Effector memory CD8-positive, alpha-beta T cell (primary cell): Measurements from ENCODE around the gene ZNF474.

ENCODE experiments used
- ATAC-seq: fragments of 150-1000 bp; cut with Tn5 transposase; replicated peaks from 2 replicates; pipeline ENCODE4 v1.10.0; 2021; ENCODE audit warnings: mild to moderate bottlenecking, moderate library complexity
- DNase-seq, 3 experiments: peaks; one replicate each; pipeline ENCODE4 v3.0.0; 2021
- H3K27ac Mint-ChIP-seq, 2 donors: one replicate each; pipeline ENCODE4 v1.8.0; 2022; ENCODE audit warnings: mild to moderate bottlenecking in 2 of 2, mixed read lengths in 2 of 2, moderate library complexity in 2 of 2
- H3K27me3 Mint-ChIP-seq, 2 donors: one replicate each; pipeline ENCODE4 v1.8.0; 2022; ENCODE audit warnings: mixed read lengths in 2 of 2
- H3K36me3 Mint-ChIP-seq: one replicate; pipeline ENCODE4 v1.8.0; 2022; ENCODE audit warnings: mild to moderate bottlenecking, moderate library complexity, mixed read lengths; ENCODE audit not compliant: insufficient read depth
- H3K4me1 Mint-ChIP-seq, 2 donors: one replicate each; pipeline ENCODE4 v1.8.0; 2022; ENCODE audit warnings: low read depth in 2 of 2, mixed read lengths in 2 of 2
- H3K4me3 Mint-ChIP-seq, 2 donors: one replicate each; pipeline ENCODE4 v1.8.0; 2022; ENCODE audit warnings: mild to moderate bottlenecking in 2 of 2, mixed read lengths in 2 of 2, moderate library complexity in 2 of 2
- H3K9me3 Mint-ChIP-seq, 2 donors: one replicate each; pipeline ENCODE4 v1.8.0; 2022; ENCODE audit warnings: mixed read lengths in 2 of 2

The ZNF474 gene

DNA sequence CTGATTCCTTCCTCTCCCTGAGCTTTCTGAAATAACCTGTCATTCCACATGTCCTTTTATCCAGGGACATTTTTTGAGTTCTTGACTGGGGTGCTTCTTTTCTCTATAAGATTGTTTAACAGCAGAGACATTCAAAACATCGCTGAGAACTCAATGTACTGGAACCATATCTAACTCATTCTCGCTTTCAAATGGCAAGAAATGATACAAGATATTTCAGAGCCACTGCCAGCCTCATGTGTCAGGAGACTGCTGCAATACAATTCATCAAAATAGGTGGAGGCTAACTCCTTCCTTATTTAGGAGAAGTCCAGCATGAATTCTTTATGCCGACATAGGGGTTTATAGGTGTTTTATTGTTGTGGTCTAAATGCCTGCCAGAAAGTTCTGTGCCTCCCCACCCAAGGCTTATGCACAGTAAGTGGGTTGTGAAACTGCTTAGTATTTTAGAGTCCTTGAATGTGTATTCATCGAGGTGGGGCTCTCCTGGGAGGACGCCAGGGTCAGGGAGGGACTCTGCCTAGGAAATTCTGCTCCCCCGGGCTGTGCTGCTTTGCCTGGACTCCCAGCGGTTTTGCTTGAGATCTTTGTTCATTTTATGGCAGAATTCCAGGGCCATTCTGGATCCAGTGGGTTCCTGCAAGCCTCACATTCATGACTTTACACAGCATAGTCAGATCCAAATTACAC is 53.9 kb downstream of the ZNF474 start:
- H3K27ac Mint-ChIP-seq = no peak overlapping the region
- no peaks in the 10 kb centered on the region for H3K27me3 Mint-ChIP-seq
- ATAC-seq = no peak
- H3K4me1 Mint-ChIP-seq = no peaks in the 10 kb centered on the region
- no peak overlapping the region for H3K4me3 Mint-ChIP-seq
- H3K36me3 Mint-ChIP-seq = no peaks in the 10 kb centered on the region
- peaks cover 0 to 2% of the 10 kb centered on the region in 2 donors for H3K9me3 Mint-ChIP-seq
- DNase-seq = no peak

DNA sequence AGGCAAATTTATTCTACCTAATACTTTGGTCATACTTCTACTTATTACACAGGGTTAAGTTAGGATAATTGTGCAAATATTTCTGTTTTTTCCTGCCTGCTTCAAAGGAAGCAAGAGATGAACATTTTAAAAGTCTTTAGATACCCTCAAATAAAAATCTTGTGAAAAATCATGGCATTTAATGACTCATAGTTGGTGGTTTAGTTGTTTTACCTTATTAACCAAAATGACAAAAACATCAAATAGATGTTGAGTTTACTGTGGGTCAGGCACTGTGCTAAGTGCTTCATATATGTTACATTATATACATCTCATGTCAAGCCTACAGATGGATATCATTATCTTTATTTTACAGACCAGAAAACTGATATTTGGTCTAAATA is 54.4 kb downstream of the ZNF474 start:
- no peaks in the 10 kb centered on the region for H3K36me3 Mint-ChIP-seq
- H3K27me3 Mint-ChIP-seq = no peaks in the 10 kb centered on the region
- no peaks in the 10 kb centered on the region for H3K4me1 Mint-ChIP-seq
- no peak overlapping the region for H3K4me3 Mint-ChIP-seq
- no peak overlapping the region for H3K27ac Mint-ChIP-seq
- DNase-seq = no peak
- no peak for ATAC-seq
- peaks cover 0 to 2% of the 10 kb centered on the region in 2 donors for H3K9me3 Mint-ChIP-seq

DNA sequence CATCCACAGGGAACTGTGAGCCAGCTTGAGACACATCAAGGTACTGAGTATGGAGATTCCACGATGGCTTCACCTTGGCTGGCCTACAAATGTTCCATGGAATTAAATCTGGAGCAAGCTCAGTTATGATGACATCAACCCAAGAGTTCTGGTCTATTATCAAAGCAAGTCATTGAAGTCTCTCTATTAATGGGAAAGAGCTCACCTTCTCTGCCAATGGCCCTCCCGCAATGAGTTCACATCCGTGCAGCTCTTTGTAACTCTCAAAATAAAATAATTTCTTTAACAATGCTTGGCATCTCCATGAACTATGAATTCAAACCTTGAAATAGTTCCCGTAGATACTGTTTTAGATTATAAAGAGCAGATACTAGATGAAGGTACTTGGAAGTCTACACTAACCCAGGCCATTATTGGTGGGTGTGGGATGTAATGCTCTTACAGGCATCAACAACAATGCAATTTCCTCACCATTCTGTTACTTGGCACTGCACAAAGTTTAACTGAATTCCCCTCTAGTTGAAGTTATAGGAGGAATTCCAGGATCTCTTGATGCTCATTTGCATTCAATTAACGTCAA is 55.4 kb downstream of the ZNF474 start:
- Mint-ChIP-seq H3K36me3 (no peaks in the 10 kb centered on the region), H3K27me3 (no peaks in the 10 kb centered on the region)
- ATAC-seq = no peak

DNA sequence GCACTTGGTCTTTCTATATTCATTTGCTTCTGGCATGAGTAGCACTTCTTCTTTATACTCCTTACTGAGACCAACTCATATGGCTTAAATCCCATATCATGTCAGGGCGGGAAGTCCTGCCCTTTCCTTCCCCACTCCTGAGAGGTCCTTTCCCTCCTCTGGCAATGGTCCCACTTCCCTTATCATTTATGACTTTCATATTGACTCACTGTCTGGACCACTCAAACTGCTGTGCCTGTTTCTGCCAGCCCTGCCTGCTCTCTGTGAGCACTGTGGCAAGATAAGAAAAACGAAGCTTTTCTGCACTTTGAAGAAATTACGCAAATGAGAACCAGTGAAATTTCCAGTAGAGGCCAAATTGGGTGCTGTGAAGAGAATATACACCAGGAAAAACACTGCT is 58.1 kb downstream of the ZNF474 start:
- ATAC-seq = no peak

More for the DNA sequence above, 55.4 kb downstream of the ZNF474 start:
- Mint-ChIP-seq H3K27ac (no peak overlapping the region), H3K9me3 (peaks cover 0 to 2% of the 10 kb centered on the region in 2 donors), H3K4me1 (no peaks in the 10 kb centered on the region), H3K4me3 (no peak overlapping the region)
- no peak for DNase-seq

DNA sequence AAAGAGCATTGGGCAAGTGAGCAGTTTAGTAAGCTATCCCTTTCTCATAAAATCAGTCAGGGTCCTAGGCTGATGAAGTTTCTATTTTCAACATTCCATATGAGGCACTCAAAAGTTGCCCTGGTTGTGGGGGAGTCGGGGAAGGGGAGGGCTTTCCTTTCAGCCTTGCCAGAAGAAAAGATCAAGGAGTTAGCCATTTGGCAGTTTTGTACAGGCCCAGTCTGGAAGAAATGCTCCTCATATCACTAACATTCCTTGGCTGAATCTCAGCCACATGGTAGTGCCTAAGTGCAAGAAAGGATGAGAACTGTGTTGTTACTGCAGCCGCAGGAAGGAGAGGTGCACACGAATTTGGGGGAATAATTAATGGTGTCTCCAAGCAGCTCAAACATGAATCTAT is 60.8 kb downstream of the ZNF474 start:
- no peaks in the 10 kb centered on the region for H3K4me1 Mint-ChIP-seq

More for the DNA sequence above, 58.1 kb downstream of the ZNF474 start:
- Mint-ChIP-seq H3K36me3 (no peaks in the 10 kb centered on the region), H3K27ac (no peak overlapping the region), H3K9me3 (peaks cover 0 to under 1% of the 10 kb centered on the region in 2 donors), H3K4me3 (no peak overlapping the region), H3K27me3 (peaks cover 5 to 12% of the 10 kb centered on the region in 2 donors), H3K4me1 (no peaks in the 10 kb centered on the region)
- no peak for DNase-seq

GRCh38 chr5:122192497-122193496 is 63.5 kb downstream of the ZNF474 start:
- H3K9me3 Mint-ChIP-seq = peaks cover 0 to 3% of the 10 kb centered on the region in 2 donors
- H3K4me3 Mint-ChIP-seq = no peak overlapping the region
- DNase-seq (no peak), ATAC-seq (no peak)
- no peaks in the 10 kb centered on the region for H3K4me1 Mint-ChIP-seq
- H3K27ac Mint-ChIP-seq = no peak overlapping the region
- H3K27me3 Mint-ChIP-seq = peaks cover 5 to 14% of the 10 kb centered on the region in 2 donors
- peaks cover 2% of the 10 kb centered on the region for H3K36me3 Mint-ChIP-seq

More for the DNA sequence above, 60.8 kb downstream of the ZNF474 start:
- Mint-ChIP-seq H3K36me3 (peaks cover 2% of the 10 kb centered on the region), H3K27me3 (peaks cover 5 to 14% of the 10 kb centered on the region in 2 donors), H3K9me3 (peaks cover 0 to 3% of the 10 kb centered on the region in 2 donors), H3K27ac (no peak overlapping the region), H3K4me3 (no peak overlapping the region)
- DNase-seq = no peak
- no peak for ATAC-seq

DNA sequence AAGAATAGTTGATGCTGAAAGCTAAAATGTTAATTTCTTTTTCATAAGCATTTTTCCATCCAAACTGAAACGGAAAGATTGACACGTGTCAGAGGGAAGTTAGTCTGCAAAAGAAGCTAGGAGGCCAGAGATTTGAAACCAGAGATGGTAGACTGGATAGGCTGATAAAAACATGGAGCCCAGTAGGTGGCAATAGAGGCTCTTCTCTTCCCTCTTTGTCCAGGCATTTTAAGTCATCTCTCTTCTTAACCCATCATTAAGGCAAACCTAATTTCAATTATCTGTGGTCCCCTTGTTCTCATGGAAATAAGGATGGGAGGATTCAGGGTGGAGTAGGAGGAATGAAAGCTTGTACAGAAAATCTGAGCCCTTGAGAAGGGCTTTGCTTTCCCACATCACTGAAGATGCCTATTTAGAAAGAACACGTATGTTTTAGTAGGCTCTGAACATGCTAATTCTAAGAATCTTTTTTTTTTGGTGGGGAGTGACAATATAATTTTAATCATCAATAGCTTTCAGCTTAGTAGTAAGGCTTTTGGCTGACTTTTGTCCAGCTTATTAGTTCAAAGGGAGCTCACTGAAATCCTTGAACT is 66.6 kb downstream of the ZNF474 start:
- H3K27me3 Mint-ChIP-seq = peaks cover 5 to 14% of the 10 kb centered on the region in 2 donors
- H3K4me1 Mint-ChIP-seq = no peaks in the 10 kb centered on the region
- no peak overlapping the region for H3K4me3 Mint-ChIP-seq
- no peak overlapping the region for H3K27ac Mint-ChIP-seq
- no peak for DNase-seq
- ATAC-seq = no peak
- H3K9me3 Mint-ChIP-seq = peaks cover 0 to 3% of the 10 kb centered on the region in 2 donors
- peaks cover 2% of the 10 kb centered on the region for H3K36me3 Mint-ChIP-seq

DNA sequence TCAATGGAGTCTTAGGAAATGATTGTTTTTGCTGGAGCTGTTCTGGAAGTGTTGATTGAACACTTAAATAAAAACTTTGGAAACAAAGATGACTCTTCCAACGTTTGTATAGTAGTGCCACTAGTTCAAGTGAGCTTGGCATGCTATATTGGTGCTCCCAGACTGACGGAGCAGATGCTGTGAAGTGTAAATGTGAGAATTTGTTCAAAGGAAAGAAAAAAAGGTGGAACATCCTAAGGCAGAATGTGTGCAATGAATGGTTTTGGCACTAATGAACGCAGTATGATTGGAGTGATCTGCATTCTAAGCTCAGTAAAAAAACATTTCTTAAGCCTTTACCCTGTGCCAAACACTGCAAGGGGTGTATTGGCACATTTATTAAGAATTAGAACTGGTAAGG is 69.8 kb downstream of the ZNF474 start:
- ATAC-seq (no peak), DNase-seq (no peak)
- Mint-ChIP-seq H3K27ac (no peak overlapping the region), H3K4me1 (no peaks in the 10 kb centered on the region), H3K27me3 (no peaks in the 10 kb centered on the region), H3K4me3 (no peak overlapping the region), H3K36me3 (no peaks in the 10 kb centered on the region), H3K9me3 (no peaks in the 10 kb centered on the region)

- Mint-ChIP-seq H3K9me3 (peaks cover 0 to 2% of the 10 kb centered on the region in 2 donors), H3K4me1 (no peaks in the 10 kb centered on the region), H3K36me3 (no peaks in the 10 kb centered on the region), H3K27ac (no peak overlapping the region), H3K4me3 (no peak overlapping the region), H3K27me3 (no peaks in the 10 kb centered on the region)
- DNase-seq (no peak), ATAC-seq (no peak)
Measured at GRCh38 chr5:122200450-122200849, 71.1 kb downstream of the ZNF474 start.

- Mint-ChIP-seq H3K9me3 (peaks cover 0 to 7% of the 10 kb centered on the region in 2 donors), H3K27ac (no peak overlapping the region), H3K4me1 (no peaks in the 10 kb centered on the region), H3K27me3 (no peaks in the 10 kb centered on the region), H3K4me3 (no peak overlapping the region), H3K36me3 (no peaks in the 10 kb centered on the region)
- DNase-seq (no peak), ATAC-seq (no peak)
Measured at GRCh38 chr5:122200865-122201264, 71.5 kb downstream of the ZNF474 start.

DNA sequence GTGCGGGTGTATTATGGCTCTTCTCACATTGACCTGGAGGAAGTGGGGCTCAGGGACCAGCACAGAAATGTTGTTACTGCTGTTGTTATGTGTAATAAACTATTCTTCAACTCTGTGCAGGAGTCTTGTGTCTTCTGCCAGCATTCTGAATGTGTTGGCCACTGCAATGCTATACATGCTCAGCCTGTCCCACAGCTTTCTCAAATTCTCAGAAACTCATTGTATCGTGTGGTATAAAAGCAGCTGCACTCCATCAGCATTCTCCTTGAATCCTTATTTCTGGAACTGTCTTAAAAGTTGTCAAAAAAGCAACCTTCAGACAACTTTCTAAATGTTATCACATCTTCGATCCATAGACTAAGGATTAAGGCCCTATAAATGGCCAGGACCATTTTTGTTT is 72.0 kb downstream of the ZNF474 start:
- Mint-ChIP-seq H3K27me3 (no peaks in the 10 kb centered on the region), H3K9me3 (peaks cover 0 to 7% of the 10 kb centered on the region in 2 donors), H3K36me3 (no peaks in the 10 kb centered on the region), H3K4me3 (no peak overlapping the region), H3K4me1 (no peaks in the 10 kb centered on the region), H3K27ac (no peak overlapping the region)
- DNase-seq = no peak
- no peak for ATAC-seq

GRCh38 chr5:122202952-122203351 is 73.6 kb downstream of the ZNF474 start:
- Mint-ChIP-seq H3K4me1 (no peaks in the 10 kb centered on the region), H3K9me3 (peaks cover 2 to 7% of the 10 kb centered on the region in 2 donors), H3K27me3 (no peaks in the 10 kb centered on the region), H3K27ac (no peak overlapping the region), H3K4me3 (no peak overlapping the region), H3K36me3 (no peaks in the 10 kb centered on the region)
- no peak for ATAC-seq
- DNase-seq = no peak
